ENCODE data around the gene INSYN2B. TPM values are rescaled to one million over a fixed set of nuclear protein-coding genes. Genes with fewer than 3 reads are reported as not detected.

The INSYN2B gene
- total and polyA plus RNA-seq, 12 donors: 0.08 to 0.94 (median 0.62) TPM; not detected in 2

DNA sequence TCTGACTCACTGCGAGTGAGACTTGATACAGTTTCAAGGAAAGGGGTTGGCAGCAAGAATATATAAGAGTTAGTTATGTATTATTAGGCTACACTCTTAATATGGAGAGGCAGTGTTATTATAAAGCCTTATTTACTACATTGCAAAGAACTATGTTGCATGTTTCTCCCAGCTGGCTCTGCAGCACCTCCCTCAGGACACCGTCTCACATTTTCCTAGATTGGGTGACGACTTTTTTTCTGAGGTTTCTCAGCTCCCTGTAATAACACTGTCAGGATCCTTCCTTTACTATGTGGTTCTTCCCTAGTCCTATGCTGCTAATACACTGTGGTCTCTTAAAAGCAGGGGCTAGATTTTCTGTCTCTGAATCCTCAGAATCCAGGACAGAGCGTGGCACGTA is 153.7 kb downstream of the INSYN2B start:
- no peak for DNase-seq
- no peak overlapping the region for H3K4me3 ChIP-seq
- no peaks in the 10 kb centered on the region for H3K9me3 ChIP-seq (replicated peaks in 1 of 3)
- H3K27me3 ChIP-seq: no peaks in the 10 kb centered on the region
- H3K27ac ChIP-seq: no peak overlapping the region
- 61 to 73% (median 64%) methylated on average over 5 of the region's 5 CpGs for WGBS, 4 donors
- no peaks in the 10 kb centered on the region for H3K36me3 ChIP-seq (replicated peaks in 1 of 2)
- H3K4me1 ChIP-seq (replicated peaks in 1 of 2): no peaks in the 10 kb centered on the region
- intact Hi-C loops (cut with DNase I): no loop called here
- TF ChIP-seq POLR2A (IDR thresholded peaks at IDR 0.05): no peak
- TF ChIP-seq, protein P1, sequence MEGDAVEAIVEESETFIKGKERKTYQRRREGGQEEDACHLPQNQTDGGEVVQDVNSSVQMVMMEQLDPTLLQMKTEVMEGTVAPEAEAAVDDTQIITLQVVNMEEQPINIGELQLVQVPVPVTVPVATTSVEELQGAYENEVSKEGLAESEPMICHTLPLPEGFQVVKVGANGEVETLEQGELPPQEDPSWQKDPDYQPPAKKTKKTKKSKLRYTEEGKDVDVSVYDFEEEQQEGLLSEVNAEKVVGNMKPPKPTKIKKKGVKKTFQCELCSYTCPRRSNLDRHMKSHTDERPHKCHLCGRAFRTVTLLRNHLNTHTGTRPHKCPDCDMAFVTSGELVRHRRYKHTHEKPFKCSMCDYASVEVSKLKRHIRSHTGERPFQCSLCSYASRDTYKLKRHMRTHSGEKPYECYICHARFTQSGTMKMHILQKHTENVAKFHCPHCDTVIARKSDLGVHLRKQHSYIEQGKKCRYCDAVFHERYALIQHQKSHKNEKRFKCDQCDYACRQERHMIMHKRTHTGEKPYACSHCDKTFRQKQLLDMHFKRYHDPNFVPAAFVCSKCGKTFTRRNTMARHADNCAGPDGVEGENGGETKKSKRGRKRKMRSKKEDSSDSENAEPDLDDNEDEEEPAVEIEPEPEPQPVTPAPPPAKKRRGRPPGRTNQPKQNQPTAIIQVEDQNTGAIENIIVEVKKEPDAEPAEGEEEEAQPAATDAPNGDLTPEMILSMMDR (IDR thresholded peaks at IDR 0.05): peak in 4 of 6 experiments; percentile 17 to 35 (median 26)

DNA sequence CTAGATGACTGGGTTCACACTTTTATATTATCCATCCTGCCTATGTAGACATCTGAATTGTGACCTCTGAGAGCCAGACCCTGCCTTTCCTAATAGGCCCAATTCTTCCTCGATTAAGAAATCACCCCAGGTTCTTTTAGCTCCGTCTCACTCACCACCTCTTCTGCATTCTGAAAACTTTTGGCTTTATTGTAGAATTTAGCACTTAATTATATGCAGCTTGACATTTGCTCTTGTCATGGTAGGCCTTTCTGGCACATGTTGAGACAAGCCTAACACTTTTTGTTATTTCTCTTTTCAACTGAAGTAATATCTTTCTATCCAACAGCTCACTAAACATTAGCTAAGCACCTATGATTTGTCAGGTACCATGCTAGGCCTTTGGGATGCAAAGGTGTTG is 163.3 kb downstream of the INSYN2B start:
- Histone ChIP-seq H3K36me3 (replicated peaks in 1 of 2) (no peaks in the 10 kb centered on the region), H3K4me1 (replicated peaks in 1 of 2) (no peaks in the 10 kb centered on the region), H3K27me3 (no peaks in the 10 kb centered on the region), H3K27ac (no peak overlapping the region), H3K4me3 (no peak overlapping the region), H3K9me3 (replicated peaks in 1 of 3) (no peaks in the 10 kb centered on the region)
- WGBS, 4 donors: 75 to 89% (median 84%) methylated on average over 2 of the region's 2 CpGs
- no peak for DNase-seq
- TF ChIP-seq POLR2A (IDR thresholded peaks at IDR 0.05): no peak
- TF ChIP-seq, protein P1 (IDR thresholded peaks at IDR 0.05): no peak
- intact Hi-C loops (cut with DNase I): no loop called here

GRCh38 chr5:169814522-169814921 is 165.8 kb downstream of the INSYN2B start:
- no peak overlapping the region for H3K27ac ChIP-seq
- H3K9me3 ChIP-seq (replicated peaks in 1 of 3): no peaks in the 10 kb centered on the region
- H3K36me3 ChIP-seq (replicated peaks in 1 of 2): no peaks in the 10 kb centered on the region
- TF ChIP-seq POLR2A (IDR thresholded peaks at IDR 0.05): no peak
- TF ChIP-seq, protein P1 (IDR thresholded peaks at IDR 0.05): no peak
- H3K4me1 ChIP-seq (replicated peaks in 1 of 2): no peaks in the 10 kb centered on the region
- no peak for DNase-seq
- 78 to 92% (median 86%) methylated on average over 1 of the region's 1 CpG for WGBS, 4 donors
- intact Hi-C loops (cut with DNase I): no loop called here
- no peak overlapping the region for H3K4me3 ChIP-seq
- no peaks in the 10 kb centered on the region for H3K27me3 ChIP-seq

MicroRNAs within 50 kb of the gene (microRNA counts, 767-probe panel; counts per million panel counts)
- 4,700 to 5,246 counts per million in 2 donors for microRNA hsa-miR-378e

Small RNA genes within 50 kb of the gene (microRNA-seq; reads per million reads assigned to microRNA genes)
- 0 reads per million in 3 donors for gene MIR378E

Small RNA genes within 50 kb of the gene (small RNA-seq; reads per million reads assigned to genes)
- 0 reads per million in 2 donors for gene MIR378E

Other genes starting within 250 kb of the INSYN2B start
- not detected for gene FOXI1, start 125.4 kb upstream of the INSYN2B start, total RNA-seq
- not detected for gene FOXI1, start 125.4 kb upstream of the INSYN2B start, polyA plus RNA-seq

Measured in adrenal gland (tissue), 12 donors.